Measurements from ENCODE around the gene AGTRAP.
A peak's percentile ranks its signal among the peaks of the same experiment; 100 is the strongest.

The AGTRAP gene

GRCh38 chr1:11790101-11790879 is 54.4 kb downstream of the AGTRAP start:
- Histone ChIP-seq H3K4me2 (ENCODE audit: low read length) (0 out of 2 replicates have a peak overlapping the region, but pooled peaks have one; percentile 44), H3K79me2 (ENCODE audit: low read length) (no peaks in the 10 kb centered on the region), H2AFZ (ENCODE audit: low read depth, low read length) (no peak overlapping the region), H3K4me1 (ENCODE audit: low read length) (peaks cover 27% of the 10 kb centered on the region), H3K9me3 (ENCODE audit: insufficient read depth, low read length) (no peaks in the 10 kb centered on the region), H3K27me3 (ENCODE audit: low read depth, low read length) (no peaks in the 10 kb centered on the region), H3K4me3 (ENCODE audit: low read length) (no peak overlapping the region), H3K27ac (ENCODE audit: low read length) (no peak overlapping the region), H4K20me1 (ENCODE audit: insufficient read depth, low read length) (no peaks in the 10 kb centered on the region), H3K9ac (ENCODE audit: low read length) (no peak overlapping the region), H3K36me3 (replicated peaks; ENCODE audit: low read depth, low read length) (no peaks in the 10 kb centered on the region)
- TF ChIP-seq CTCF (IDR thresholded peaks at IDR 0.05; ENCODE audit: low read depth, low read length) (no peak), EZH2phosphoT487 (IDR thresholded peaks at IDR 0.05; ENCODE audit: low read depth) (no peak)

GRCh38 chr1:11790880-11791715 is 55.2 kb downstream of the AGTRAP start:
- H2AFZ ChIP-seq (ENCODE audit: low read depth, low read length): no peak overlapping the region
- H4K20me1 ChIP-seq (ENCODE audit: insufficient read depth, low read length): no peaks in the 10 kb centered on the region
- H3K36me3 ChIP-seq (replicated peaks; ENCODE audit: low read depth, low read length): no peaks in the 10 kb centered on the region
- TF ChIP-seq EZH2phosphoT487 (IDR thresholded peaks at IDR 0.05; ENCODE audit: low read depth) (no peak), CTCF (IDR thresholded peaks at IDR 0.05; ENCODE audit: low read depth, low read length) (no peak)
- peak overlapping the region; percentile 34; the same call in 1 of the 2 replicates for H3K27ac ChIP-seq (ENCODE audit: low read length)
- H3K4me3 ChIP-seq (ENCODE audit: low read length): no peak overlapping the region
- H3K9ac ChIP-seq (ENCODE audit: low read length): no peak overlapping the region
- peak overlapping the region; percentile 44 for H3K4me2 ChIP-seq (ENCODE audit: low read length)
- no peaks in the 10 kb centered on the region for H3K27me3 ChIP-seq (ENCODE audit: low read depth, low read length)
- H3K4me1 ChIP-seq (ENCODE audit: low read length): peaks cover 25% of the 10 kb centered on the region
- no peaks in the 10 kb centered on the region for H3K79me2 ChIP-seq (ENCODE audit: low read length)
- no peaks in the 10 kb centered on the region for H3K9me3 ChIP-seq (ENCODE audit: insufficient read depth, low read length)

GRCh38 chr1:11792106-11792505 is 56.2 kb downstream of the AGTRAP start:
- peaks cover 25% of the 10 kb centered on the region for H3K4me1 ChIP-seq (ENCODE audit: low read length)
- peak overlapping the region; percentile 39; the same call in 1 of the 2 replicates for H2AFZ ChIP-seq (ENCODE audit: low read depth, low read length)
- peak overlapping the region; percentile 74 for H3K27ac ChIP-seq (ENCODE audit: low read length)
- peak overlapping the region; percentile 56 for H3K4me2 ChIP-seq (ENCODE audit: low read length)
- H3K36me3 ChIP-seq (replicated peaks; ENCODE audit: low read depth, low read length): no peaks in the 10 kb centered on the region
- peak overlapping the region; percentile 47; the same call in 1 of the 2 replicates for H3K9ac ChIP-seq (ENCODE audit: low read length)
- H3K4me3 ChIP-seq (ENCODE audit: low read length): peak overlapping the region; percentile 56
- no peaks in the 10 kb centered on the region for H3K79me2 ChIP-seq (ENCODE audit: low read length)
- H3K27me3 ChIP-seq (ENCODE audit: low read depth, low read length): no peaks in the 10 kb centered on the region
- no peaks in the 10 kb centered on the region for H3K9me3 ChIP-seq (ENCODE audit: insufficient read depth, low read length)
- no peaks in the 10 kb centered on the region for H4K20me1 ChIP-seq (ENCODE audit: insufficient read depth, low read length)
- TF ChIP-seq CTCF (IDR thresholded peaks at IDR 0.05; ENCODE audit: low read depth, low read length): no peak
- TF ChIP-seq EZH2phosphoT487 (IDR thresholded peaks at IDR 0.05; ENCODE audit: low read depth): no peak

GRCh38 chr1:11793819-11794218 is 57.9 kb downstream of the AGTRAP start:
- no peak overlapping the region for H3K4me3 ChIP-seq (ENCODE audit: low read length)
- H3K27ac ChIP-seq (ENCODE audit: low read length): no peak overlapping the region
- H3K27me3 ChIP-seq (ENCODE audit: low read depth, low read length): no peaks in the 10 kb centered on the region
- no peaks in the 10 kb centered on the region for H3K36me3 ChIP-seq (replicated peaks; ENCODE audit: low read depth, low read length)
- no peaks in the 10 kb centered on the region for H3K9me3 ChIP-seq (ENCODE audit: insufficient read depth, low read length)
- H2AFZ ChIP-seq (ENCODE audit: low read depth, low read length): no peak overlapping the region
- H3K9ac ChIP-seq (ENCODE audit: low read length): no peak overlapping the region
- H3K4me2 ChIP-seq (ENCODE audit: low read length): no peak overlapping the region
- TF ChIP-seq EZH2phosphoT487 (IDR thresholded peaks at IDR 0.05; ENCODE audit: low read depth) (no peak), CTCF (IDR thresholded peaks at IDR 0.05; ENCODE audit: low read depth, low read length) (no peak)
- H4K20me1 ChIP-seq (ENCODE audit: insufficient read depth, low read length): no peaks in the 10 kb centered on the region
- H3K79me2 ChIP-seq (ENCODE audit: low read length): no peaks in the 10 kb centered on the region
- peaks cover 25% of the 10 kb centered on the region for H3K4me1 ChIP-seq (ENCODE audit: low read length)

All from OCI-LY3 (cell line).